SU-DHL-6 (cell line): ENCODE data around the gene ALDH1A3.

ENCODE experiments used
- CTCF ChIP-seq: fragments of 200-600 bp; sonication (generic); IDR thresholded peaks from one replicate; pipeline ENCODE4 v1.5.1; 2017; ENCODE audit warnings: antibody characterized with exemption, mild to moderate bottlenecking, low read length, moderate library complexity; ENCODE audit not compliant: insufficient read depth, poor library complexity, severe bottlenecking
- EZH2phosphoT487 ChIP-seq: fragments of 200-600 bp; sonication (generic), shearing (Covaris generic); conservative IDR thresholded peaks from 2 replicates; pipeline ENCODE4 v1.6.1; 2018; ENCODE audit warnings: mild to moderate bottlenecking, antibody characterized with exemption, low read length, moderate library complexity, mixed read lengths

- TF ChIP-seq CTCF (no peak), EZH2phosphoT487 (no peak)
Observed at GRCh38 chr15:100900136-100900794, 20.6 kb downstream of the ALDH1A3 start.
